A549 treated with Hydrocortisone at 1 μM for 4 hours (cell line): Measurements from ENCODE around the gene MEF2A. TPM values are rescaled to one million over a fixed set of nuclear protein-coding genes. Genes with fewer than 3 reads are reported as not detected.

ENCODE experiments used
- total RNA-seq: library from RNA; stranded (reverse); fragments of 200-300 nt; extraction: Qiagen RNA extraction; gene quantifications from 5 replicates; pipeline ENCODE4 v1.2.3, GENCODE V29; 2022

The MEF2A gene
- total RNA-seq = 10.7 to 15.7 TPM (median 14.8 TPM) in 5 replicates

GRCh38 chr15:99565299-99566156 is at the start of gene MEF2A:
MEF2A (plus strand) TSS chr15:99565984; CDS start chr15:99633120, 67,136 bp downstream.

GRCh38 chr15:99733268-99734039 is 167.7 kb downstream of the MEF2A start, which contains the start of gene LYSMD4:
LYSMD4 (minus strand) TSS chr15:99733437; CDS start chr15:99731999, 1,438 bp downstream.

Other genes starting within 250 kb of the MEF2A start
- gene LYSMD4, start 167.5 kb downstream of the MEF2A start, total RNA-seq = 2.9 to 4.5 TPM (median 4.1 TPM) in 5 replicates